ENCODE results near the gene GASK1B.

DNA sequence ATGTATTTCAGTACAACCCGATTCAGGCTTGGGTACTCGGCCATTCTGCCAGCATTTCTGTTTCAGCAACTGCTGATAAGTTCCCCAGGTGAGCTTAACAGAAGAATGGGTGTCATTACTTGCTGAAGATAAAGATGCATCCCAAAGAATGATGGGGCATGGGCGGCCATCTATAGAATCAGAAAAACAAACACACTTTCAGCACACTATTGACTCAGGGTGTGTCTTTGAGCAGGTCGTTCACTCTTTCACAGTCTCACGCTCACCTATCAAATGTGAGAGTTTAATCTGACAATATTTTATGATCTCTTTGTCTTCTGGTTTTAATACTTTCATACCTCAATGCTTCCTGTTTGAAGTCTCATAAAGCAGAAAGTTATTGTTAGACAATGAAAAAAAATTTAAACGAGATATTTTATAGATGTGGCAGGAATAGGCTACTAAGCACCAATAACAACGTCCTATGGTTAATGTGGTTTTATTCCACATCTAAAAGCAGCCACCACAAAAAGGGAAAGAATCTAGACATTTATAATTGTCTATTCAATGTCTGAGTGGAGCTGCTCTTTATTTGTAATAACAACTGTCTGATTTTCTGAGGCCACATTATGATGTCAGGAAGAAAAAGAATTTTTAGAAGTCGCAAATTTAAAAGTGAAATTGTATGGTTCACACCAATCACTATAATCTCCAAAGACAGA lies 17.0 kb downstream of the GASK1B start:
- TF ChIP-seq, protein P1, sequence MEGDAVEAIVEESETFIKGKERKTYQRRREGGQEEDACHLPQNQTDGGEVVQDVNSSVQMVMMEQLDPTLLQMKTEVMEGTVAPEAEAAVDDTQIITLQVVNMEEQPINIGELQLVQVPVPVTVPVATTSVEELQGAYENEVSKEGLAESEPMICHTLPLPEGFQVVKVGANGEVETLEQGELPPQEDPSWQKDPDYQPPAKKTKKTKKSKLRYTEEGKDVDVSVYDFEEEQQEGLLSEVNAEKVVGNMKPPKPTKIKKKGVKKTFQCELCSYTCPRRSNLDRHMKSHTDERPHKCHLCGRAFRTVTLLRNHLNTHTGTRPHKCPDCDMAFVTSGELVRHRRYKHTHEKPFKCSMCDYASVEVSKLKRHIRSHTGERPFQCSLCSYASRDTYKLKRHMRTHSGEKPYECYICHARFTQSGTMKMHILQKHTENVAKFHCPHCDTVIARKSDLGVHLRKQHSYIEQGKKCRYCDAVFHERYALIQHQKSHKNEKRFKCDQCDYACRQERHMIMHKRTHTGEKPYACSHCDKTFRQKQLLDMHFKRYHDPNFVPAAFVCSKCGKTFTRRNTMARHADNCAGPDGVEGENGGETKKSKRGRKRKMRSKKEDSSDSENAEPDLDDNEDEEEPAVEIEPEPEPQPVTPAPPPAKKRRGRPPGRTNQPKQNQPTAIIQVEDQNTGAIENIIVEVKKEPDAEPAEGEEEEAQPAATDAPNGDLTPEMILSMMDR (IDR thresholded peaks at IDR 0.05), result no peak
- TF ChIP-seq POLR2A (IDR thresholded peaks at IDR 0.05), result no peak
